B cell (primary cell): ENCODE measurements around the gene KDM6B. TPM values are rescaled to one million over a fixed set of nuclear protein-coding genes. Genes with fewer than 3 reads are reported as not detected.
A peak's percentile ranks its signal among the peaks of the same experiment; 100 is the strongest.

Experiments used
- ATAC-seq: fragments of 200-7000 bp; cut with Tn5 transposase; one replicate; pipeline ENCODE4 v1.10.0; 2021; ENCODE audit warnings: low read depth, mild to moderate bottlenecking, moderate number of reproducible peaks, moderate library complexity
- CTCF ChIA-PET: fragments of 350-600 bp; sonication (Branson Sonifier 250); formaldehyde crosslinking; loops from one replicate; lab custom pipeline; 2021; ENCODE audit warnings: antibody characterized with exemption, inconsistent platforms; lab: Charles Lee
- POLR2A ChIA-PET: fragments of 350-600 bp; sonication (Branson Sonifier 250); formaldehyde crosslinking; loops from one replicate; lab custom pipeline; 2021; ENCODE audit warnings: antibody characterized with exemption; lab: Charles Lee
- DNase-seq: peaks from one replicate; pipeline ENCODE4 v3.0.0; 2013
- H2AFZ ChIP-seq: 2 replicates; pipeline ENCODE4 v1.6.1; 2012; ENCODE audit warnings: mild to moderate bottlenecking, low read depth, low read length; ENCODE audit not compliant: insufficient read depth, poor library complexity, severe bottlenecking
- H3K27ac ChIP-seq, 2 donors: 1 replicate in 1 of 2; 2 replicates in 1 of 2; pipeline ENCODE4 v1.5.1; 2012 to 2013; ENCODE audit warnings: low read length in 2 of 2, mild to moderate bottlenecking in 2 of 2, moderate library complexity in 1 of 2
- H3K27me3 ChIP-seq, 4 experiments: fragments of 200-600 bp in 1 of 4; sonication (generic) in 1 of 4; replicated peaks in 1 of 4; 1 replicate in 2 of 4; 2 replicates in 2 of 4; pipeline versions ENCODE4 v1.6.1 to v1.7.0; 2013 to 2016; ENCODE audit warnings: low read length in 3 of 4, mild to moderate bottlenecking in 2 of 4, mixed read lengths in 1 of 4, moderate library complexity in 1 of 4; ENCODE audit not compliant: insufficient read depth in 4 of 4, control insufficient read depth in 3 of 4; ENCODE audit errors: control extremely low read depth in 1 of 4
- H3K36me3 ChIP-seq, 2 experiments: replicated peaks in 1 of 2; 1 replicate in 1 of 2; 2 replicates in 1 of 2; pipeline versions ENCODE4 v1.6.1 to v1.7.1; 2013; ENCODE audit warnings: low read length in 1 of 2; ENCODE audit not compliant: insufficient read depth in 2 of 2, control insufficient read depth in 1 of 2; ENCODE audit errors: control extremely low read depth in 1 of 2, extremely low read depth in 1 of 2
- H3K4me1 ChIP-seq, 2 donors: fragments of 200-600 bp in 1 of 2; sonication (generic) in 1 of 2; 1 replicate in 1 of 2; 2 replicates in 1 of 2; pipeline versions ENCODE4 v1.5.1 to v1.6.1; 2013 to 2017; ENCODE audit warnings: low read length in 2 of 2; ENCODE audit not compliant: control insufficient read depth in 2 of 2, insufficient read depth in 2 of 2
- H3K4me2 ChIP-seq: replicated peaks from 2 replicates; pipeline ENCODE3; 2012; ENCODE audit warnings: mild to moderate bottlenecking, low read depth, low read length; ENCODE audit not compliant: poor library complexity, severe bottlenecking
- H3K4me3 ChIP-seq, 5 experiments: fragments of 200-600 bp in 1 of 5; sonication (generic) in 1 of 5; 1 replicate in 3 of 5; 2 replicates in 2 of 5; pipeline versions ENCODE4 v1.5.1 to v1.7.0; 2011 to 2016; ENCODE audit warnings: low read length in 4 of 5, mild to moderate bottlenecking in 4 of 5, low read depth in 2 of 5, control low read depth in 1 of 5, moderate library complexity in 1 of 5; ENCODE audit not compliant: insufficient read depth in 1 of 5; ENCODE audit errors: control extremely low read depth in 1 of 5, extremely low read depth in 1 of 5
- H3K79me2 ChIP-seq: fragments of 200-600 bp; sonication (generic); one replicate; pipeline ENCODE4 v1.6.0; 2016; ENCODE audit warnings: low read length; ENCODE audit not compliant: control insufficient read depth, insufficient read depth
- H3K9ac ChIP-seq: fragments of 200-600 bp; sonication (generic); 2 replicates; pipeline ENCODE4 v1.6.1; 2017; ENCODE audit warnings: mild to moderate bottlenecking, low read length, moderate library complexity
- H3K9me3 ChIP-seq, 3 donors: one replicate each; pipeline versions ENCODE4 v1.6.1 to v1.7.1; 2013; ENCODE audit warnings: low read length in 2 of 3; ENCODE audit not compliant: control insufficient read depth in 2 of 3, insufficient read depth in 1 of 3; ENCODE audit errors: control extremely low read depth in 1 of 3
- H4K20me1 ChIP-seq: 2 replicates; pipeline ENCODE4 v1.6.0; 2012; ENCODE audit warnings: mild to moderate bottlenecking, low read length; ENCODE audit not compliant: insufficient read depth, control insufficient read depth, poor library complexity, severe bottlenecking
- H3K27ac Mint-ChIP-seq: one replicate; pipeline ENCODE4 v1.8.0; 2021; ENCODE audit warnings: mixed read lengths
- H3K27me3 Mint-ChIP-seq: one replicate; pipeline ENCODE4 v1.8.0; 2021; ENCODE audit warnings: mixed read lengths
- H3K4me1 Mint-ChIP-seq: one replicate; pipeline ENCODE4 v1.8.0; 2021; ENCODE audit warnings: mixed read lengths
- H3K4me3 Mint-ChIP-seq: one replicate; pipeline ENCODE4 v1.8.0; 2021; ENCODE audit warnings: mixed read lengths
- H3K9me3 Mint-ChIP-seq: one replicate; pipeline ENCODE4 v1.8.0; 2022; ENCODE audit warnings: mixed read lengths; ENCODE audit not compliant: insufficient read depth
- EZH2 ChIP-seq: IDR thresholded peaks from 2 replicates; pipeline ENCODE4 v1.6.1; 2012; ENCODE audit warnings: borderline replicate concordance, low read depth, mild to moderate bottlenecking, moderate library complexity, low read length; ENCODE audit not compliant: insufficient read depth, poor library complexity, severe bottlenecking
- WGBS: methylation state at CpG from one replicate; pipeline ENCODE4 v1.1.5; 2013; ENCODE audit warnings: missing lambda C conversion rate; ENCODE audit not compliant: insufficient coverage; 5-methylcytosine and 5-hydroxymethylcytosine counted together
- intact Hi-C: fragments of 100-400 bp; cut with micrococcal nuclease; formaldehyde crosslinking; loops from one replicate; pipeline ENCODE4 v1.10.0; 2022
- polyA plus RNA-seq: library from polyadenylated mRNA; depleted of rRNA; stranded (reverse); fragments of >200 nt; gene quantifications from 2 replicates; pipeline ENCODE4 v1.2.3, GENCODE V29; 2012
- total RNA-seq, 2 donors: library from RNA; stranded (reverse); fragments of 120-200 nt in 1 of 2; gene quantifications; 1 replicate in 1 of 2; 2 replicates in 1 of 2; pipeline versions ENCODE4 v1.2.3 to v1.2.4, GENCODE V29; 2013 to 2022
- TF ChIP-seq, protein P1 (sequence below): fragments of 200-600 bp; IDR thresholded peaks from one replicate; pipeline ENCODE4 v1.8.0; 2022; ENCODE audit warnings: antibody characterized with exemption, mild to moderate bottlenecking

The KDM6B gene
- total and polyA plus RNA-seq, 2 donors (not counting 1 experiment from before 2014, with no cell fraction given), result 18.6 to 110 TPM

DNA sequence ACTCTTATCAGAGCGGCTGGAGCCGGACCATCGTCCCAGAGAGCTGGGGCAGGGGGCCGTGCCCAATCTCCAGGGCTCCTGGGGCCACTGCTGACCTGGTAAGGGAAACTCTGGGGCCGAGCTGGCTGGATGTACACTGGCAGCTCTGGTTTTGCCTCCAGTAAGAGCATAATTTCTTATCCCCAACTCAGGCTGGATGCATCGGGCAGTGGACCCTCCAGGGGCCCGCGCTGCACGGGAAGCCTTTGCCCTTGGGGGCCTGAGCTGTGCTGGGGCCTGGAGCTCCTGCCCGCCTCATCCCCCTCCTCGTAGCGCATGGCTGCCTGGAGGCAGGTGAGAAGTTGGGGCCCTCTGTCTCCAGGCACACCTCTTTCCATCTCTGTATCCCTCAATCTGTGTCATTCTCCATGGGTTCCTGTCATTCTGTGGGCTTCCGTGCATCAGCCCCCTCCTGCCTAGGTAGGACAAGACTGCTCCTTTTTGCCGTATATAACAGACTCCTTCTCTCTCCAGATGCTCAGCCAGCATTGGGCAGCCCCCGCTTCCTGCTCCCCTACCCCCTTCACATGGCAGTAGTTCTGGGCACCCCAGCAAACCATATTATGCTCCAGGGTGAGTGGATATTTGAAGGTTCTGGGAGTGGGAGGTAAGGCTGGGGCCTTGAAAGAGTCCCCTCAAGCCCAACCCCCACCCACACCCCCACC is 11.5 kb downstream of the KDM6B start:
- TF ChIP-seq, protein P1, sequence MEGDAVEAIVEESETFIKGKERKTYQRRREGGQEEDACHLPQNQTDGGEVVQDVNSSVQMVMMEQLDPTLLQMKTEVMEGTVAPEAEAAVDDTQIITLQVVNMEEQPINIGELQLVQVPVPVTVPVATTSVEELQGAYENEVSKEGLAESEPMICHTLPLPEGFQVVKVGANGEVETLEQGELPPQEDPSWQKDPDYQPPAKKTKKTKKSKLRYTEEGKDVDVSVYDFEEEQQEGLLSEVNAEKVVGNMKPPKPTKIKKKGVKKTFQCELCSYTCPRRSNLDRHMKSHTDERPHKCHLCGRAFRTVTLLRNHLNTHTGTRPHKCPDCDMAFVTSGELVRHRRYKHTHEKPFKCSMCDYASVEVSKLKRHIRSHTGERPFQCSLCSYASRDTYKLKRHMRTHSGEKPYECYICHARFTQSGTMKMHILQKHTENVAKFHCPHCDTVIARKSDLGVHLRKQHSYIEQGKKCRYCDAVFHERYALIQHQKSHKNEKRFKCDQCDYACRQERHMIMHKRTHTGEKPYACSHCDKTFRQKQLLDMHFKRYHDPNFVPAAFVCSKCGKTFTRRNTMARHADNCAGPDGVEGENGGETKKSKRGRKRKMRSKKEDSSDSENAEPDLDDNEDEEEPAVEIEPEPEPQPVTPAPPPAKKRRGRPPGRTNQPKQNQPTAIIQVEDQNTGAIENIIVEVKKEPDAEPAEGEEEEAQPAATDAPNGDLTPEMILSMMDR, result no peak
- TF ChIP-seq EZH2, result no peak
- Histone ChIP-seq H2AFZ (no peak overlapping the region), H3K9me3 (no peaks in the 10 kb centered on the region), H3K36me3 (peaks cover 0 to 33% of the 10 kb centered on the region in 2 experiments), H4K20me1 (peaks cover 68% of the 10 kb centered on the region), H3K79me2 (peaks cover 31% of the 10 kb centered on the region), H3K4me1 (peaks cover 18 to 46% of the 10 kb centered on the region in 2 donors), H3K4me2 (peak overlapping the region; percentile 100), H3K27me3 (no peaks in the 10 kb centered on the region), H3K4me3 (peak overlapping the region in 4 of 5 experiments; percentile 67 to 95 (median 94)), H3K9ac (peak overlapping the region; percentile 100), H3K27ac (peak overlapping the region; percentile 100)
- ATAC-seq, result no peak
- H3K27me3 Mint-ChIP-seq, result no peaks in the 10 kb centered on the region
- POLR2A ChIA-PET, result interaction anchor here (0.6 to 1.7 kb wide), 9 partner anchors 10 to 603 kb away, joined by 3 to 14 read pairs (median 5); partner anchors contain the start of genes CNTROB, CYB5D1, GABARAP and KDM6B
- peaks cover 32% of the 10 kb centered on the region for H3K4me1 Mint-ChIP-seq
- 94% methylated on average over 13 of the region's 15 CpGs for WGBS
- intact Hi-C loops, result loop anchor here (10.0 kb wide), 1 partner anchor 231 kb away; the partner anchor contains the start of gene FXR2
- CTCF ChIA-PET, result interaction anchor here (0.7 to 5.7 kb wide), 11 partner anchors 11 to 143 kb away, joined by 3 to 53 read pairs (median 4); partner anchors contain the start of genes CYB5D1, KDM6B and NAA38
- peak overlapping the region; percentile 64 for H3K27ac Mint-ChIP-seq
- peak; percentile 40 for DNase-seq
- H3K9me3 Mint-ChIP-seq, result no peaks in the 10 kb centered on the region
- peak overlapping the region; percentile 100 for H3K4me3 Mint-ChIP-seq
